GM19452 (cell line): ENCODE results near the gene NEDD4L.

Experiments used
- ATAC-seq: cut with Tn5 transposase; IDR thresholded peaks from one replicate; pipeline ENCODE4 v1.9.1; 2021; ENCODE audit not compliant: unreplicated experiment

The NEDD4L gene

DNA sequence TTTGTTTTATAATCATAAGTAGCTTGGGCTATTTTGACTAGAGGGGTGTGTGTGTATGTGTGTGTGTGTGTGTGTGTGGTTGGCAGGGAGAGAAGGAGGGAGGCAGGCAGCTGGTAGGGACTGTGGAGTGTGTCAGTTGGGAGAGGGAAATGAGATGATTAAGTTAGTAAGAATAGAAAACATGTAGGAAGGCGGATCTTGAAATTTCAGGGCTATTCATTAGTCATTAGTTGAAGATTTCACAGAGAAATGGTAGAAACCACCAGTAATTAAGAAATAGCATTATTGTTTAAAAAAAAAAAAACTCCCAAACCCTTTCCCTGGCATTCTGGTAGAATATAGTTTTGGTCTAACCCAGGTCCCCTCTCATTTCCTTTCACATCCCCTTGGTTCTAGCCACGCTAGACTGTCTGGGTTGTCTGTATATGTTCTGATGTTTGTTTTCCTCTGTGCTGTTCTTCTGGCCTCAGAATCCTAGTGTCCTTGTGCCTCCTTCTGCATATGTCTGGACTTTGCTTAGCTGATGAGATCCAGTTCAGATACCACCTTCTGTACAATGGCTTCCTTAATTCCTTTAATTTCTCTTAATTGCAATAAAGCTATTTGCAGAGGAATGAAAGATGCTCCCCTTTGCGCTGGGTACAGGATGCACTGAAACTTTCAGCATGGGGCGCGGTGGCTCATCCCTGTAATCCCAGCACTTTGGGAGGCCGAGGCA, 161.6 kb downstream of the NEDD4L start:
- ATAC-seq: no peak

DNA sequence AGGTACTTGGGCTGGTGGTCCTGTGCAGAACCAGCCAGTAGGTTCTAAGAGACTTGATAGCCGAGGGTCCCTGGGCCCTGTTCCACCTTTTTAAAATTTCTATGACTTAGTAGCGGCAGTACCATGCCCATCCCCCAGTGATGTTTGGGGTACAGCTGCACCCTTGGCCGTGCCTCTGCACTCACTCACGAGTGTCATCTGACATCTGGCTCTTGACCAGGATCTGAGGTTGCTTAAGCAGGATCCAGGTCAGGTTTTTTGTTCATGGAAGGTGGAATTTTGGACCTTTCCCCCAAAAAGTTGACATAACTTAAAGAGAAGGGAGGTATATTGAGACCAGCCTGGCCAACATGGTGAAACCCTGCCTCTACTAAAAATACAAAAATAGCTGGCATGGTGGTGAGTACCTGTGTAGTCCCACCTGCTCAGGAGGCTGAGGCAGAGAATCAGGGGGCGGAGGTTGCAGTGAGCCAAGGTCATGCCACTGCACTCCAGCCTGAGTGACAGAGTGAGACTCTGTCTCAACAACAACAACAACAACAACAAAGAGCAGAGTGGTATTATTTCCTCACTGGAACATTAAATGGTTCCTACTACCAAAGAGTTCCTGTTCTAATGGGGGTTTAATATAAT, 163.6 kb downstream of the NEDD4L start:
- ATAC-seq: no peak

- ATAC-seq: no peak
Observed at GRCh38 chr18:58208207-58208932, 164.3 kb downstream of the NEDD4L start.

DNA sequence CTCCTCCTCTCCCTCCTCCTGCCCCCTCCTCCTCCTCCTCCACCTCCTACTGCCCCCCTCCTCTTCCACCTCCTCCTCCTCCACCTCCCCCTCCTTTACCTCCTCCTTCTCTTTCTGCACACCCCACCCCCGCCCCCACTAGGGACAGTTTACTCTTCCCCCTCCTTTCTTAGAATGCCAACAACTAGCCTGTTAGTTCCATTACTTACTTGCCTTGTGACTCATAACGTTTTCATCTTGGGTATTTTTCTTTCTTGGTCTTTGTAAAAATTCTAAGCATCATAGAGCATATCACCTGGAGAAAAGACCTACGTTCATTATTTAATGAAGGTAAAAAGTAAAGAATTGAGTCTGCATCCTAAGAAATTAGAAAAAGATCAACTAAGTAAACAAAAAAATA, 165.3 kb downstream of the NEDD4L start:
- no peak for ATAC-seq

GRCh38 chr18:58211510-58211909, 167.5 kb downstream of the NEDD4L start:
- ATAC-seq: no peak

- no peak for ATAC-seq
Observed at GRCh38 chr18:58212274-58212673, 168.2 kb downstream of the NEDD4L start.

DNA sequence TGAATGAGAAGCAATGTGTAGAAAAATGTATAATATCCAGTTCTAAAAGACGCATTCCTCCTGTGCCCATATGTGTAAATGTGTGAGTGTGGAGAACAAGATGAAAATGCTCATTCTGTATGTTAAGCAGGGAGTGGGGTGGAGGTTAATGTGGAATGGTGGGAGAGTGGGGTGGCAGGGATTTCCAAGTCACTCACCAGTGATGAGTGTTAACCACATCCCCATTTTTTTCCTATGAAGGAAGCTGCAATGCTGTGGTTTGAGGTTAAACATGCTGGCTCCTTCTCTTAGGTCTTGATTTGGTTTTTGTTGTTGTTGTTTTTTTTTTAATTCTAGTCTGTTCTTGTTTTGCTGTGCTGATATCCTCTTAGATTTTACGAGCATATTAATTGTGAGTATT, 169.4 kb downstream of the NEDD4L start:
- no peak for ATAC-seq

- ATAC-seq: no peak
Observed at GRCh38 chr18:58215011-58215410, 171.0 kb downstream of the NEDD4L start.

- ATAC-seq: no peak
Observed at GRCh38 chr18:58216071-58216481, 172.1 kb downstream of the NEDD4L start.

DNA sequence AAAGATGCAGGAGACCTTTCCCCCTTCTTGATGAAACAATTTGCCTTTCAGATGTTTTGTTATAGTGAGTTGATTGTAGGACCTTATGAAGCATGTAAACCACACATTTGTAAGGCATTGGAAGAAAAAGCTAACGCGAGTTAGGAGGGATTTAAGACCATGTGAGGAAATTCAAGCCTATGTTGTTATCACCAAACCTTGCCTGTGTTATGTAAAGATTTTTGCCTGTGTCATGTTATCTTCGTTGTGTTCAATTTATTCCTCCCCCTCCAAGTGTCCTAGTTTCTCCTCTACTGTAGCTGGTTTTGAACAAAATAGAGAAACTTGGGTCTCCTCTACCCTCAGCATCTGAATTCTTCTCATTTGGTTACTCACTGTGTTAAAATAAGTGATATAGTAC, 173.0 kb downstream of the NEDD4L start:
- ATAC-seq: no peak

- no peak for ATAC-seq
Observed at GRCh38 chr18:58218117-58218516, 174.1 kb downstream of the NEDD4L start.

- no peak for ATAC-seq
Observed at GRCh38 chr18:58221060-58221725, 177.2 kb downstream of the NEDD4L start.

DNA sequence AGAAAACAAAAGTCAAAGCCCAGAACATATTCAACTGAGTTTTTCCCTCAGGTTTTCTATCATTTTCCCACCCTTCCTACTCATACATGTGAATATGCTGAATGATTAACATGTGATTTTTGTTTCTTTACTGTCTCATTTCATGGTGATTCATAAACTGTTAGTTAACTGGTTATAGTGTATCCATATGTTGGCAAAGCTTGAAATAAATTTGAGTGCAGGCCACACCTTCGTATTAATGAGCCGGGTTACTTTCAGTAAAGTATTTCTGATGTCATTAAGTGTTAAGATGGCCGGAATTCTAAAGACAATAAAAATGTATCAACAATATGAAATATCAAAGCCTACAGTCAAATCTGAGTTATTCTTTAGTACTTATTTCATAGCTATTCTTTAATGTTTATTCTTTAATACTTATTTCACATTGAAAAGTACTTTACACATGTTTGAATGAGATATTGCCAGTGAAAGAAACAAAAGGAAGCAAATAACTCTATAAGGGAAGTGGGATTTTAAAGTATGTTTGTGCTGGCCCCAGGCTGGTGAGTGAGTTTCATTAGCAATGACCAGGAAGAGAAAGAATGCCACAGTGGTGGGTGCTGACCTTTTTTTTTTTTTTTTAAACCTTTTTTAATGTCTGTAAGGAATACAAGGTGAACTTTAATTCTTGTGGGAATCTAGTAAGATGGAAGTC, 178.6 kb downstream of the NEDD4L start:
- ATAC-seq: no peak

DNA sequence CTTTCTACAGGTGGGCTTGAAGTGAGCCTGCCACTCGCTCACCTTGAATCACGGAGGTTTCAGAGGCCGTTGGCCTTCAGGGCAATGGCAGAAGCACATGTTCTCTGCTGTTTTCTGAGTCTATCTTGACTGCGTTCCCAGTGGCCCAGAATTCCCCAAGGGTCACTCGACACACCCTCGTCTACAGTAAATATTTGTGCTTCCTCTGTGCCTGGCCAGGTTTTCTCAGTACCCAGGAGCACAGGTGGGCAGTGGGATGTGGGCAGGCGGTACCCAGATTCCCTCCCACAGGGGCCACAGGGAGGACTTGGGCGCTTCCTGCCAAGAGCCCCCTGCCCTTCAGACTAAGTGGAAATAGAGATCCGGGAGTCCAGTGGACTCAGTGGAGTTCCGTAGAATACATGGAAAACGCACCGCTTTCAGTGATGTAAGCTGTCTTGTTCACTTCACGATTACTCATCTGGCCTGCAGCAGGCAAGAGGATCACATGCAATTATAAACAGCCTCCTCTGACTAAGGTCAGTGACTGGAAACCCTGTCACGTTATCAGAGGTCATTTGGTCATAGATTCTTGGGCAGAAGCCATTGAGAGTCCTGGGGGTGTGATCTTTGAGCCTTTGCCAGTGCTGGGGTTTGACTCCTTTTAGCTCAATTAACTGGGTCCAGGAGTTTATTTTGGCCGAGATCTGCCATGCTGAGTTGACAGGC, 179.8 kb downstream of the NEDD4L start:
- ATAC-seq: no peak

DNA sequence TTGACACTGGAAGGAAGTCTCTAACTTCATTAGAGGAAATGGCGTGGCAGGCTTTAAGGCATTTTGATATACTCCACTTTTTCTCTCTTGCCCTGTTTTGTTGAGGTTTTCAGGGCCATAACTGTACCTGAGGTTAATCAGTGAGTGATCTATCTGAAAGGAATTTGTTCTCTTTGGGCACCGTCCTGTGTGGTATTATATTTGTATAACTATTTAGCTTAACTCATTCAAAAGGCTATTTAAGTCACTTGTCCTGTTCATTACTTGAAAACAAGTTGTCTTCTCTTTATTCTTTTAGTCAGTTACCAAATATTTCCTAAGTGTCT, 180.4 kb downstream of the NEDD4L start:
- ATAC-seq: no peak

DNA sequence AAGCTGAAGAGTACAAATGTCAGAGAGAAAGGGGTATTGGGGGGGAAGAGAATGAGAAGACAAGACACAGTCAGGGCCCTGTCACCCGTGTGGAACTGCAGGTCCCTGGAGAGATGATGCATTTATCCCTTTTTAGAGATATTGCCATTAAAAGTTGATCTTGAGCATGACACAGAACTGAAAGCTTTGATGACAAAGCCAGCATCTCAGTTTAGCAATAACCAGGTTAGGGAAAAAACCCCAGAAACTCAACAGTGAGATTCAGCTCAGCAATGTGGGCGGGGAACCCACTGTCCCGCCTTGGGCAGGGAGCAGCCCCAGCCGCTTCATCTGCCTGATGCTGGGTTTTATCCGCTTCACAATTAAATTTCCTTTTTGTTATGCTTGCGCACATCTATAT, 181.1 kb downstream of the NEDD4L start:
- ATAC-seq: peak; percentile 94

- no peak for ATAC-seq
Observed at GRCh38 chr18:58226429-58226828, 182.4 kb downstream of the NEDD4L start.

DNA sequence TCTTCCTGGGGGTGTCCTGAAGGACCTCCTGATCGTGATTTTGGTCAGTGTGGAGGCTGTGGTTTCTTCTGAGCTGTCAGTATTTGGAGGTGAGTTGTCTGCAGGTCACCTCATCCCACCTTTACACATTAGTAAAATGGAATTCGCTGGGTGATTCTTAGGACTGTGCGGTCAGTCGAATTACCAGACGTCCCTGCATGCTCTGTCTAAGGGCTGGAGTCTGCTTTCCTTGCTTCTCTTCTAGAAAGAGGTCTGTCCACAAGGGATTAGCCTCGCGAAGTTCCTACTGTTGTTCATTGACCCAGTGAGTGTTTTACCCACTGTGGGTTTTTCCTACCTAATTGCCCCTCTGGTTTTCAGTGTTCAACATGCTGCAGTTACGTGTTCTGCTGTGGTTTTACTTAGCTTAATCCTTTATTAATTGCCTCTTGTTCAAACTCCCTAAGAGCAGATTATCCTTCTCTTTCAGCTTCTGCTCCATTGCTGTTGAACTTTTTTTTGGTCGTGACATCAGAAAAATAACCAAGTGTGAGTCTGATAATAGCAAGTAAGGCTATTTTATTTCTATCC, 183.4 kb downstream of the NEDD4L start:
- no peak for ATAC-seq

DNA sequence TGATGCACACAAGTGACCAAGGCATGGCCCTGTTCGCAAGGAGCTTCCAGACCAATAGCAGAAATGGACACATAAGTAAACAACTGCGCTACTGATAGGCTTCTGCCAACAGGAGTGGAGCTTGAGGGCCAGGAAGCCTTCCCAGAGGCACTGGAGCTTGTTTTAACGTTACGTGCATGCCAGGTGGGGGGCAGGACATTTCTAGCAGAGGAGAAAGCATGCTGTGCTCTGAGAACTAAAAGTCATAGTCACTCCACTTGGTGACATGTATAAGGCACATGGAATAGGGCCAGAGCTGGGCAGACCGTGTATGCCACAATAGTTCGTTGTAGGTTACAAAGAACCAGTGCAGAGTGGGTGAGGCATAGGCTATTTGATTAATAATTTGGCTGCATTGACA, 184.2 kb downstream of the NEDD4L start:
- ATAC-seq: no peak

- no peak for ATAC-seq
Observed at GRCh38 chr18:58228762-58229161, 184.7 kb downstream of the NEDD4L start.
